COR-L47 (cell line): Measurements from ENCODE around the gene AQP10.
"Not testable (repeated sequence)": the region's sequence is repeated elsewhere in the genome, so short reads cannot be mapped to it uniquely, and the experiment has no call there.

Experiments
- DNase-seq: peaks from one replicate; lab custom pipeline; 2025; lab: John Stamatoyannopoulos, UW

The AQP10 gene

GRCh38 chr1:154324241-154324640 is 3.3 kb downstream of the AQP10 start:
- DNase-seq: no peak

- DNase-seq: peak; percentile 75
Observed at GRCh38 chr1:154324669-154325582, 4.0 kb downstream of the AQP10 start, which contains the start of gene ATP8B2. Gene ATP8B2 (plus strand): TSS chr1:154325525. CDS start chr1:154328142, 2,617 bp downstream.

- DNase-seq: peak; percentile 43
Observed at GRCh38 chr1:154325583-154326545, 5.0 kb downstream of the AQP10 start.

- peak; percentile 10 for DNase-seq
Observed at GRCh38 chr1:154326546-154327465, 5.9 kb downstream of the AQP10 start.

- peak; percentile 49 for DNase-seq
Observed at GRCh38 chr1:154327466-154328317, 6.8 kb downstream of the AQP10 start.

GRCh38 chr1:154328318-154329151 is 7.6 kb downstream of the AQP10 start:
- peak; percentile 80 for DNase-seq

GRCh38 chr1:154329152-154329521 is 8.2 kb downstream of the AQP10 start:
- DNase-seq: peak; percentile 10

GRCh38 chr1:154329551-154330131 is 8.7 kb downstream of the AQP10 start:
- DNase-seq: no peak

- DNase-seq: no peak
Observed at GRCh38 chr1:154330669-154331068, 9.8 kb downstream of the AQP10 start.

GRCh38 chr1:154334079-154335024 is 13.5 kb downstream of the AQP10 start:
- no peak for DNase-seq

- DNase-seq: peak; percentile 65
Observed at GRCh38 chr1:154335025-154335714, 14.3 kb downstream of the AQP10 start.

GRCh38 chr1:154337253-154337894 is 16.5 kb downstream of the AQP10 start:
- DNase-seq: no peak

- DNase-seq: no peak
Observed at GRCh38 chr1:154338875-154339274, 18.0 kb downstream of the AQP10 start.

- DNase-seq: not testable (repeated sequence)
Observed at GRCh38 chr1:154341366-154341765, 20.5 kb downstream of the AQP10 start.

- no peak for DNase-seq
Observed at GRCh38 chr1:154342132-154342531, 21.2 kb downstream of the AQP10 start.

GRCh38 chr1:154342836-154343472 is 22.1 kb downstream of the AQP10 start:
- DNase-seq: no peak
